ENCODE measurements around the gene CCSER1.

The CCSER1 gene

DNA sequence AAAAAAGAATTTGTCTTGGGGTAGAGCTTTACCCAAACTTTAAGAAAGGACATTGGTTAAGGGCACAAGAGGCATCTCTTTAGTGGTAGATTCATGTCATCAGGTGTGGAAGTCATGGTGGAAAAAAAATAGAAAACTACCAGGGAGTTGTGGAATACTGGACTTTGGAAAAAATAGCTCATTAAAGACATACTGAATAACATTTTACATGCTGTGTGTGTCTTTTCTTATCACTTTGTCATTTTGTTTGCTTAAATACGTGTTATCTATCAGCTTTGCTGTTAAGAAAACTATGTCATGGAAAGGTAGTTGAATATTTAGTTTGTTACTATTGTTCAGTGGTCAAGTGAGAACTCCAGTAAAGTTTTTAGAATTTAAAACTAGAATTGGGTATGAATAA lies 147.0 kb downstream of the CCSER1 start:
- H3K27ac Mint-ChIP-seq = no peak overlapping the region
- peaks cover 2% of the 10 kb centered on the region for H3K27me3 Mint-ChIP-seq (ENCODE audit: low read depth, poor library complexity)
- peaks cover 15% of the 10 kb centered on the region for H3K9me3 Mint-ChIP-seq
- no peaks in the 10 kb centered on the region for H3K36me3 Mint-ChIP-seq (ENCODE audit: low read depth)
- TF ChIP-seq CTCF (IDR thresholded peaks at IDR 0.05) = no peak
- no peak overlapping the region for H3K4me3 Mint-ChIP-seq
- H3K4me1 Mint-ChIP-seq = no peaks in the 10 kb centered on the region
- DNase-seq = no peak

DNA sequence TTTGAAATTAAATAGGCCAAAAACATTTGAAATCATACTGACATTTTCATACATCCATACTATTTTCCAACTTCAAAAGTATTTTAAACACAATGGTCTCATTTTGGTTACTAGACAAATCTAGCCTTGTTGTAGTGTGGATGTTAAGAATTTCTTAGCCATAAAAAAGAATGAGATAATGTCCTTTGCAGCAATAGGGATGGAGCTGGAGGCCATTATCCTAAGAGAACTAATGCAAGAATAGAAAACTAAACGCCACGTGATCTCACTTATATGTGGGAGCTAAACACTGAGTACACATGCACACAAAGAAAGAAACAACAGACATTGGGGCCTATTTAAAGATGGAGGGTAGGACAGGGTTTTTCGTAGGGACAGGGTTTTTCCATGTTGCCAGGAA lies 153.8 kb downstream of the CCSER1 start:
- Mint-ChIP-seq H3K9me3 (no peaks in the 10 kb centered on the region), H3K27me3 (ENCODE audit: low read depth, poor library complexity) (peaks cover 2% of the 10 kb centered on the region), H3K27ac (no peak overlapping the region), H3K4me1 (no peaks in the 10 kb centered on the region), H3K4me3 (no peak overlapping the region), H3K36me3 (ENCODE audit: low read depth) (no peaks in the 10 kb centered on the region)
- DNase-seq = no peak
- TF ChIP-seq CTCF (IDR thresholded peaks at IDR 0.05) = no peak

DNA sequence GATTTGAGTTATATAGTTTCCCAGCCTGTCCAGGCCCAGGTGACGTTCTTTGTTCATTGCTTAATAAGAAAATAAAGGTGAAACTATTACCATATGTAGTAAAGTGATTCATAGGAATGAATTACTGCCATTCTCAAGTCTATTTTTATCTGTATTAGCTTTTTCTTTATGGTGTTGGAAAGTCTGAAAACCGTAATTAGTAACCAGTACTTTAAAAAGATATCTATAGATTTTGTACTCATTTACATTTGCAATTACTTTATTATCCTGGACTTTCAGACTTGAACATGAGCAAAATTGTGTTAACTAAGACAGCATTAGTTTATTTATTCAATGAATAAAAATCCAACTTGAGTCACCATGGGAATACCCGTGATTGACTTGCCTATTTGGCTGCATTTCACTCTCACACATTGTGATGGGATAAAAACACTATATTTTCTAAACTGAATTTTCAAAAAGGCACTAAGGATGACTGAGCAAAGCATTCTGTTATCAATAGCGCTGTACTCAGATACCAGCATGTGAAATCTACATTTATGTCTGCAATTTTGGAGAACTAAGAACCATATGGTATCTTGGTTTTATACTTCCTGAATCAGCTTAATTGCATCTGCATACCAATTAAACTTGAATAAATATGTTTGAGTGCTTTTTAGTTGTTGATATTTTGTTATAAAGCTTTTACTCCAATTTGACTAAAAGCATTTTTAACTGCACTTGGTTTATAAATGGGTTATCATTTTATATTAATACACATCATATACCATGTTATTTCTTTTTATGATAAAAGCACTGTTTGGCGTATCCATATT lies 154.6 kb downstream of the CCSER1 start:
- H3K27ac Mint-ChIP-seq = no peak overlapping the region
- no peaks in the 10 kb centered on the region for H3K36me3 Mint-ChIP-seq (ENCODE audit: low read depth)
- no peak for DNase-seq
- no peak for TF ChIP-seq CTCF (IDR thresholded peaks at IDR 0.05)
- H3K4me3 Mint-ChIP-seq = no peak overlapping the region
- no peaks in the 10 kb centered on the region for H3K9me3 Mint-ChIP-seq
- no peaks in the 10 kb centered on the region for H3K4me1 Mint-ChIP-seq
- H3K27me3 Mint-ChIP-seq (ENCODE audit: low read depth, poor library complexity) = peaks cover 2% of the 10 kb centered on the region

DNA sequence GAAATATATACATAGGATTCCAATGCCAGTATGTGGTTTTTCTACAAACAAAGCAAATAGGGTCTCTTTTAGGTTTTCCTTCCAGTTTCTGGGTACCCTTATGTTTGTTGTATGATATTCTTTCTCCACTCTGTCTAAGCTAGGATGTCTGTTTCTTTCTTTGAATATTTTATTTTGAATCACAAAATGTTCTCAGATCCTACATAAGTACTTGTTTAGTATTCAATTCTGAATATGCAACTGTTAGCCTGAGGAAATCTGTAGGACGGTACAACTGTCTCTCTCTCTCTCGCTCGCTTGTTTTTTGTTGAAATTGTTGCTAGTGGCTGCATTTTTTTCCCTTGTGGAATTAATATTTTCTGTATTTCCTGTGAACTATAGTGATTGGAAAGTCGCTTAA lies 163.2 kb downstream of the CCSER1 start:
- TF ChIP-seq CTCF (IDR thresholded peaks at IDR 0.05) = no peak
- DNase-seq = no peak
- H3K9me3 Mint-ChIP-seq = no peaks in the 10 kb centered on the region
- no peaks in the 10 kb centered on the region for H3K4me1 Mint-ChIP-seq
- no peaks in the 10 kb centered on the region for H3K27me3 Mint-ChIP-seq (ENCODE audit: low read depth, poor library complexity)
- H3K27ac Mint-ChIP-seq = no peak overlapping the region
- H3K4me3 Mint-ChIP-seq = no peak overlapping the region
- no peaks in the 10 kb centered on the region for H3K36me3 Mint-ChIP-seq (ENCODE audit: low read depth)

- Mint-ChIP-seq H3K9me3 (no peaks in the 10 kb centered on the region), H3K4me1 (no peaks in the 10 kb centered on the region), H3K27me3 (ENCODE audit: low read depth, poor library complexity) (no peaks in the 10 kb centered on the region), H3K4me3 (no peak overlapping the region), H3K27ac (no peak overlapping the region), H3K36me3 (ENCODE audit: low read depth) (no peaks in the 10 kb centered on the region)
- no peak for TF ChIP-seq CTCF (IDR thresholded peaks at IDR 0.05)
- DNase-seq = no peak
Observed at GRCh38 chr4:90292438-90292837, 165.2 kb downstream of the CCSER1 start.

DNA sequence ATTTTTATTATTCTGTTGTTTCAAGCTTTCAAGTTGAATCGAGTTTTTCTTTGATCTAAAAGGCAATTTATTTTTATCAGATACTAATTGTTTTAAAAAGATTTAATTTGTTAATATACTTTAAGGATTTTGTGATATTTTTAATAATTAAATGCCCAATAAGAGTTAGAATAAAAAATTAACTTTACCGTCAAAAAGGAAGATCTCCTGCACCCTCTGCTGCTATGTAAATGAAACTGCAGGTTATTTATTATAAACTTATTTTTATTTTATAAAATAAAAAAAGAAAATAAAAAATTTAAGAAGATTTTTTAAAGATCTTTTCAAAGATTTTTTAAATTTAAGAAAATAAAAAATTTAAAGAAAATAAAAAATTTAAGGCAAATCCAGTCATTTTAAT lies 166.1 kb downstream of the CCSER1 start:
- no peak for DNase-seq

More for the DNA sequence above, 166.1 kb downstream of the CCSER1 start:
- H3K27me3 Mint-ChIP-seq (ENCODE audit: low read depth, poor library complexity) = no peaks in the 10 kb centered on the region
- H3K4me3 Mint-ChIP-seq = no peak overlapping the region
- no peaks in the 10 kb centered on the region for H3K9me3 Mint-ChIP-seq
- peak; percentile 71 for TF ChIP-seq CTCF (IDR thresholded peaks at IDR 0.05)
- no peak overlapping the region for H3K27ac Mint-ChIP-seq
- H3K4me1 Mint-ChIP-seq = no peaks in the 10 kb centered on the region
- H3K36me3 Mint-ChIP-seq (ENCODE audit: low read depth) = no peaks in the 10 kb centered on the region

Data from nephron progenitor cell (in vitro differentiated cells).